ENCODE results near the gene TNFRSF19.

DNA sequence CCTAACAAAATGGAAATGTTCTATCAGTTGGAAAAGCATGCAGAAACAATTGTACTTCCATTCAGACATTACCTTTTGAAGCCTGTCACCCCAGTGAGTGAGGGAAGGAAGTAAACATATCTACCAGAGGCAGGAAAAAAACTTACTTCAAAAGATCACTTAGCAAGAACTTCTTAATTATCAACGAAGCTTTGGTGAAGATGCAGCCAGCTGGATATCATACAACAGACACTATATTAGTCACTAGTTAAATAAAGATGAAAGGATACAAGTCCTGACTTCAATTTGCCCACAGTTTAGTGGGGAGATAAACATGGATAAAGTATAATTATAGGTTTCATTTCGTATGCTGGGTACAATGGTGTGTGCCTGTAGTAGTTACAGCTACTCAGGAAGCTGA, 148.8 kb downstream of the TNFRSF19 start:
- TF ChIP-seq, protein P1, sequence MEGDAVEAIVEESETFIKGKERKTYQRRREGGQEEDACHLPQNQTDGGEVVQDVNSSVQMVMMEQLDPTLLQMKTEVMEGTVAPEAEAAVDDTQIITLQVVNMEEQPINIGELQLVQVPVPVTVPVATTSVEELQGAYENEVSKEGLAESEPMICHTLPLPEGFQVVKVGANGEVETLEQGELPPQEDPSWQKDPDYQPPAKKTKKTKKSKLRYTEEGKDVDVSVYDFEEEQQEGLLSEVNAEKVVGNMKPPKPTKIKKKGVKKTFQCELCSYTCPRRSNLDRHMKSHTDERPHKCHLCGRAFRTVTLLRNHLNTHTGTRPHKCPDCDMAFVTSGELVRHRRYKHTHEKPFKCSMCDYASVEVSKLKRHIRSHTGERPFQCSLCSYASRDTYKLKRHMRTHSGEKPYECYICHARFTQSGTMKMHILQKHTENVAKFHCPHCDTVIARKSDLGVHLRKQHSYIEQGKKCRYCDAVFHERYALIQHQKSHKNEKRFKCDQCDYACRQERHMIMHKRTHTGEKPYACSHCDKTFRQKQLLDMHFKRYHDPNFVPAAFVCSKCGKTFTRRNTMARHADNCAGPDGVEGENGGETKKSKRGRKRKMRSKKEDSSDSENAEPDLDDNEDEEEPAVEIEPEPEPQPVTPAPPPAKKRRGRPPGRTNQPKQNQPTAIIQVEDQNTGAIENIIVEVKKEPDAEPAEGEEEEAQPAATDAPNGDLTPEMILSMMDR (IDR thresholded peaks at IDR 0.05 in 8 of 11, conservative IDR thresholded peaks at IDR 0.05 in 3 of 11) = no peak
- no peak for TF ChIP-seq POLR2AphosphoS5 (IDR thresholded peaks at IDR 0.05)
- no peak for TF ChIP-seq POLR2A (IDR thresholded peaks at IDR 0.05)

Measured in spleen (tissue), 7 donors.